RWPE2 (cell line): Measurements from ENCODE around the gene ORC6.

Experiments used
- ATAC-seq: fragments of 200-7000 bp; cut with Tn5 transposase; 3 replicates; pipeline ENCODE4 v1.9.1; 2021; ENCODE audit warnings: low read depth
- DNase-seq: peaks from one replicate; pipeline ENCODE4 v3.0.0-alpha.2; 2020; ENCODE audit warnings: low spot score
- H3K27ac ChIP-seq: fragments of 450-650 bp; 2 replicates; pipeline ENCODE4 v1.5.1; 2017; ENCODE audit warnings: mild to moderate bottlenecking; ENCODE audit not compliant: poor library complexity, severe bottlenecking
- H3K27me3 ChIP-seq: fragments of 250-450 bp; sonication (Bioruptor Pico); 2 replicates; pipeline ENCODE4 v1.5.1; 2021; ENCODE audit warnings: mild to moderate bottlenecking, moderate library complexity; ENCODE audit not compliant: insufficient read depth, poor library complexity, severe bottlenecking
- H3K36me3 ChIP-seq: fragments of 250-450 bp; sonication (Bioruptor Pico); 2 replicates; pipeline ENCODE4 v1.5.1; 2020; ENCODE audit warnings: low read depth, mild to moderate bottlenecking, moderate library complexity
- H3K4me1 ChIP-seq: fragments of 250-450 bp; sonication (Bioruptor Pico); 2 replicates; pipeline ENCODE4 v1.5.1; 2021; ENCODE audit warnings: mild to moderate bottlenecking, moderate library complexity; ENCODE audit not compliant: insufficient read depth, poor library complexity, severe bottlenecking
- H3K4me3 ChIP-seq: fragments of 250-450 bp; sonication (Bioruptor Pico); 2 replicates; pipeline ENCODE4 v1.5.1; 2021; ENCODE audit warnings: mild to moderate bottlenecking, moderate library complexity; ENCODE audit not compliant: severe bottlenecking
- H3K9me3 ChIP-seq: fragments of 250-450 bp; sonication (Bioruptor Pico); 2 replicates; pipeline ENCODE4 v1.5.1; 2021; ENCODE audit warnings: mild to moderate bottlenecking, moderate library complexity; ENCODE audit not compliant: severe bottlenecking
- TF ChIP-seq, protein P1 (sequence below): fragments of 450-650 bp; IDR thresholded peaks from one replicate; pipeline ENCODE4 v1.5.1; 2017; ENCODE audit warnings: mild to moderate bottlenecking, moderate library complexity; ENCODE audit not compliant: poor library complexity, severe bottlenecking

ORC6 gene

DNA sequence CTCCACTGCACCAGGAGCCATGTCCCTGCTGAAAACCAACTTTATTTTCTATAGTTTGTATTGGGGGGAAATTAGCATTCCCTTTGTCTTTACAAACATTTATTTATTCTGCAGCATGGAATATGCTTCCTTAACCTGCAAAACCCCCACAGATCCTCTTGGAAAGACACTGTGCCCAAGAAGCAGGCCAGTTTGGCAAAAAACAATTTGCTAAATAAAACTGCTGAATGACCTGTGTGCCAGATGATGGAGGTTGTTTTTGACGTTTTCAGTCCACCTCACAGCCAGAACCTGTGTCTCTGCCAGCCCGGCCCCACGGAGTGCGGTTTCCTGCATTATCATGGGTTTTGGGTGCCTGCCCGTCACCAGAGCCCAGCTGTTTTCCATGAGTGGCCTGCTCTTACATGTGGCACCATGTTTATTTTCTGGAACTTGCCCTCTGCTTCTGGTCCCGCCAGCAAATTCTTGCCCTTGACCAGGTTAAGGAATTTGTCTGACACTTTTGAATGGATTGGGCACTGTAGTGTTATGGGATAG, 26.4 kb downstream of the ORC6 start:
- Histone ChIP-seq H3K4me1 (no peaks in the 10 kb centered on the region), H3K36me3 (no peaks in the 10 kb centered on the region), H3K9me3 (no peaks in the 10 kb centered on the region), H3K4me3 (no peak overlapping the region), H3K27ac (no peak overlapping the region), H3K27me3 (no peaks in the 10 kb centered on the region)
- TF ChIP-seq, protein P1, sequence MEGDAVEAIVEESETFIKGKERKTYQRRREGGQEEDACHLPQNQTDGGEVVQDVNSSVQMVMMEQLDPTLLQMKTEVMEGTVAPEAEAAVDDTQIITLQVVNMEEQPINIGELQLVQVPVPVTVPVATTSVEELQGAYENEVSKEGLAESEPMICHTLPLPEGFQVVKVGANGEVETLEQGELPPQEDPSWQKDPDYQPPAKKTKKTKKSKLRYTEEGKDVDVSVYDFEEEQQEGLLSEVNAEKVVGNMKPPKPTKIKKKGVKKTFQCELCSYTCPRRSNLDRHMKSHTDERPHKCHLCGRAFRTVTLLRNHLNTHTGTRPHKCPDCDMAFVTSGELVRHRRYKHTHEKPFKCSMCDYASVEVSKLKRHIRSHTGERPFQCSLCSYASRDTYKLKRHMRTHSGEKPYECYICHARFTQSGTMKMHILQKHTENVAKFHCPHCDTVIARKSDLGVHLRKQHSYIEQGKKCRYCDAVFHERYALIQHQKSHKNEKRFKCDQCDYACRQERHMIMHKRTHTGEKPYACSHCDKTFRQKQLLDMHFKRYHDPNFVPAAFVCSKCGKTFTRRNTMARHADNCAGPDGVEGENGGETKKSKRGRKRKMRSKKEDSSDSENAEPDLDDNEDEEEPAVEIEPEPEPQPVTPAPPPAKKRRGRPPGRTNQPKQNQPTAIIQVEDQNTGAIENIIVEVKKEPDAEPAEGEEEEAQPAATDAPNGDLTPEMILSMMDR, result no peak
- no peak for ATAC-seq
- DNase-seq, result no peak

GRCh38 chr16:46717692-46718091, 28.2 kb downstream of the ORC6 start:
- ATAC-seq (no peak), DNase-seq (no peak)
- Histone ChIP-seq H3K4me3 (no peak overlapping the region), H3K4me1 (no peaks in the 10 kb centered on the region), H3K36me3 (no peaks in the 10 kb centered on the region), H3K27me3 (no peaks in the 10 kb centered on the region), H3K9me3 (no peaks in the 10 kb centered on the region), H3K27ac (no peak overlapping the region)
- TF ChIP-seq, protein P1, result no peak

- H3K4me3 ChIP-seq, result no peak overlapping the region
- no peaks in the 10 kb centered on the region for H3K4me1 ChIP-seq
- H3K9me3 ChIP-seq, result no peaks in the 10 kb centered on the region
- H3K27ac ChIP-seq, result no peak overlapping the region
- ATAC-seq (no peak), DNase-seq (no peak)
- H3K36me3 ChIP-seq, result no peaks in the 10 kb centered on the region
- TF ChIP-seq, protein P1, result no peak
- H3K27me3 ChIP-seq, result no peaks in the 10 kb centered on the region
These were observed 28.8 kb downstream of the ORC6 start for GRCh38 chr16:46718214-46718613.

GRCh38 chr16:46719528-46719927, 30.1 kb downstream of the ORC6 start:
- Histone ChIP-seq H3K4me3 (no peak overlapping the region), H3K4me1 (no peaks in the 10 kb centered on the region), H3K9me3 (no peaks in the 10 kb centered on the region), H3K27me3 (no peaks in the 10 kb centered on the region), H3K36me3 (no peaks in the 10 kb centered on the region), H3K27ac (no peak overlapping the region)
- TF ChIP-seq, protein P1, result no peak
- no peak for ATAC-seq
- DNase-seq, result no peak

DNA sequence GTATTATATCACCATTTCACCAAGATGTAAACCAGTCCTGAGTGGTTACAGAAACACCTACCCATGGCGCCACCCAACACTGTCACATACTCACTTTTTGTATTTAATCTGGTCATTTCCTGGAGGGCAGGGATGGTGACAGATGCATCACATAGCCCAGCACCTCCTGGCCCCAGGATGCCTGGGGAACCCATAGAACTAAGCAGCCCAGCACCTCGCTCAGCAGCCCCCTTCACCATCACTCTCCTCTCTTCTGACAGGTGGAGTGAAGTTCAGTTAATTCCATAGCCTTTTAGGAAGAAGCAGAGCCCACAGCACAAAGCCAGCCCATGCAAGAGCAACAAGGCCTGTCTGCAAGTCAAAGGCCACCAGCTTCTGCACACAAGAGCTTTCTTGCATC, 31.2 kb downstream of the ORC6 start:
- Histone ChIP-seq H3K27ac (no peak overlapping the region), H3K27me3 (no peaks in the 10 kb centered on the region), H3K4me1 (no peaks in the 10 kb centered on the region), H3K9me3 (no peaks in the 10 kb centered on the region), H3K36me3 (no peaks in the 10 kb centered on the region), H3K4me3 (no peak overlapping the region)
- DNase-seq (no peak), ATAC-seq (no peak)
- TF ChIP-seq, protein P1, result no peak
